Measurements from ENCODE around the gene DDRGK1.

DDRGK1 gene

DNA sequence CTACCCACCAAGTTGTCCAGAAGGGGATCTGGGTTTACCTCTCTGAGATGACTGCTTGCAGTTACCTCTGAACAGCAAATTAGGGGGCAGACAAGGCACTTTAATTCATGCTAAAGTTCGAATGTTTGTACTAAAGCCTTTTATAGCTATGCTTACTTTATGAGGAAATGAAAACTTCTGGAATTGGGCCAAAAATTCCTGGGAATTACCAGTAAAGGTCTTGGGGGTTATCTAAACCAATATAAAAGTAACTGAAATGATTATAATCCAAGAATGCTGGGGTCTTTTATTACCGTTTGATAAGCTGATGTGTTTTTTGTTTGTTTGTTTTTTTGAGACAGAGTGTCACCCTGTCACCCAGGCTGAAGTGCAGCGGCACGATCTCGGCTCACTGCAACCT, 23.2 kb downstream of the DDRGK1 start:
- intact Hi-C loops (cut with DNase I; ENCODE audit: low total_unique reads) = no loop called here
- Histone ChIP-seq H3K27me3 (no peaks in the 10 kb centered on the region), H3K9me3 (no peaks in the 10 kb centered on the region), H3K4me1 (no peaks in the 10 kb centered on the region), H3K27ac (no peak overlapping the region), H3K4me3 (no peak overlapping the region), H3K36me3 (no peaks in the 10 kb centered on the region)
- no peak for TF ChIP-seq CTCF (IDR thresholded peaks at IDR 0.05)
- no peak for DNase-seq

DNA sequence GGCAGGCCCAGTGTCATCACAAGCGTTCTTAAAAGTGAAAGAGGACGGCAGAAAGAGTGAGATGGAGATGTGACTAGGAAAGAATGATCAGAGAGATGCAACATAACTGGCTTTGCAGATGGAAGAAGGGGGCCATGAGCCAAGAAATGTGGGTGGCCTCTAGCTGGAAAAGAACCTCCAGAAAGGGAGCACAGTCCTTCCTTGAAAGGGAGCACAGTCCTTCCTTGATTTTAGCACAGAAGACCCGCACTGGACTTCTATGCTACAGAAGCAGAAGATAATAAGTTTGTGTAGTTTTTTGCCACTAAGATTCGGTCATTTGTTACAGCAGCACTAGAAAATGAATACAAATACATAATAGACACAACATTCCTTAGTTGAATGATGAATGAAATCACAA, 24.2 kb downstream of the DDRGK1 start:
- Histone ChIP-seq H3K36me3 (no peaks in the 10 kb centered on the region), H3K27me3 (no peaks in the 10 kb centered on the region), H3K4me1 (peaks cover 0 to 2% (median 0%) of the 10 kb centered on the region in 4 donors), H3K9me3 (no peaks in the 10 kb centered on the region), H3K27ac (no peak overlapping the region), H3K4me3 (no peak overlapping the region)
- TF ChIP-seq CTCF (IDR thresholded peaks at IDR 0.05) = no peak
- DNase-seq = no peak
- intact Hi-C loops (cut with DNase I; ENCODE audit: low total_unique reads) = no loop called here

DNA sequence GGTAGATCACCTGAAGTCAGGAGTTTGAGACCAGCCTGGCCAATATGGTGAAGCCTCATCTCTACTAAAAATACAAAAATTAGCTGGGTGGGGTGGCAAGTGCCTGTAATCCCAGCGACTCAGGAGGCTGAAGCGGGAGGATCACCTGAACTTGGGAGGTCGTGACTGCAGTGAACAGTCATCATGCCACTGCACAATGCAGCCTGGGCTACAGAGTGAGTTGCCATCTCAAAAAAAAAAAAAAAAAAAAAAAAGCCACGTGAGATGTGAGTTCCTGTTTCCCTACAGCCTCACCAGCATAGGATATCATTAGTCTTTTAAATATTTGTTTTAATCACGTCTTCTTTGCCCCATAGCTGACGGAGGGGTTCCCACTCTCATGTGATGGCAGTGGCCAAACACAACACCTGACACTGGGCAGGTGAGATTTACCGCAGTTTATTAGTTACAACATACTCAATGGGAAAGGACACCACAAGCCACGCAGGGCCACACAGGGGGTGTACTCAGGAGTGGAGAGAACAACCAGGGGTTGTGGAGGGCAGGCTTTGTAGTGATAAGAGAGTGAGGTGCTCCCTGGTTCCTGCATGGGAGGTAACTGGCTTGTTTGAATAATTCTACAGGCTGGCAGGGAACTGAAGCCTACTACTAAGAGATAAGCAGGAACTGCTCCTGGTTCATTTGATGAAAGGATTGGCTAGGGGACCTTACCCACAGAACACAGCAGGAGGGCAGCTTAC, 26.6 kb downstream of the DDRGK1 start:
- H3K4me1 ChIP-seq = peaks cover 0 to 11% (median 7%) of the 10 kb centered on the region in 4 donors
- TF ChIP-seq CTCF (IDR thresholded peaks at IDR 0.05) = no peak
- intact Hi-C loops (cut with DNase I; ENCODE audit: low total_unique reads) = no loop called here

DNA sequence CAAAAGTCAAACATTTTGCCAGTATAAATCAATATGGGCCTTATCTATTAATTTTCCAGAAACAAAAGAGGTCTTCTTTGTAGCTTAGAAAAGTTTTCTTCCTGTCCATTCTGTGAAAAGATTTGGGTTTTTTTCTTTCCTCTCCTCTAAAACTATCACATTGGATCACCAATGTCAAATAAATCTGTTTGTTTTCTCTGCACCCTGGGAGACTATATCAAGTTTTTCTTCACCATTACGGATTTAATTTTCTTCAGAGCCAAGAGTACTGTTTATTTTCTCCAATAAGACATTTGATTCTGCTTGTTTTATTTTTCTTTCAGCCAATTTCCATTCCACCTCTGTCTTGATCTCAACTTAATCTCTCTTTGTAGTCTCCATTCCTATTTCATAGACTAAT, 29.2 kb downstream of the DDRGK1 start:
- peak overlapping the region in 1 of 2 donors; percentile 70 for H3K4me3 ChIP-seq
- intact Hi-C loops (cut with DNase I; ENCODE audit: low total_unique reads) = no loop called here

More for the DNA sequence above, 26.6 kb downstream of the DDRGK1 start:
- no peaks in the 10 kb centered on the region for H3K27me3 ChIP-seq
- no peak for DNase-seq
- no peaks in the 10 kb centered on the region for H3K36me3 ChIP-seq
- no peaks in the 10 kb centered on the region for H3K9me3 ChIP-seq
- no peak overlapping the region for H3K4me3 ChIP-seq
- H3K27ac ChIP-seq = no peak overlapping the region

DNA sequence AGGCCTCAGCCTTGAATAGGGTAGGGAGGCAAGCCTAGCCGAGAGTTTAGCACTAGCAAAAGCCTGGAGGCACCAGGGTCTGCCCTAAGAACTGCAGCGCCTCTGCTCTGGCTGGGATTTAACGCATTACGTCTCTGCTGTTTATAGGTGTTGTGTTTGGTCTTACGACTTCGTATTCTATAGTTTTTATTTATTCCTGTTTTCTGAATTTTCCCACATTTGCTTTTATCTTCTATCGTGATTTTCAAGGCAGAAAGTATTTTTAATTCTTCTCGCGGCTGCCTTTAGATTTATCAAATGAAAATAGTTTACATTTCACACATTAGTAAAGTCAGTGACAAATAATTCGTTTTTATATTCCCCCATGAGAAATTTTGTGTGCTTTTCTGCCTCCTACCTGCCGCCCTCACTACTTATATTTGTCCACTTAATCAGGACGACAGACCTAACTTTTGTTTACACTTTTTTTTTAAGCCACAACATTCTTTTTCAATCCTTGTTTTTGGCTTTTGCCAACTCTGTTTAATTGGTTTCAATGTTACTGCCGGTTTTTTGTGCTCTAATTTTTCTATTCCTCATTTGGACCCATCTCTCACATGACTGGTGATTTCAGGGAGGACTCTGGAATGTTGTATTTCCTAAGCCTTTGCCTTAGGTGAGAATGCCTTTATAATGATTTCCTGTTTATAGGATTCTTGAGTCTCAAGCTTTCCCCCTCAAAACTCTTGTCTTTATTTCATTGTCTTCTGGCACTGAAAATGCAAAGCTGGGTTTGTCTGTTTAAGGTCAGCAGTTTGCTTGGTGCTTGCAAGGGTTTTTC, 29.8 kb downstream of the DDRGK1 start:
- no peaks in the 10 kb centered on the region for H3K36me3 ChIP-seq
- H3K4me1 ChIP-seq = peaks cover 0 to 18% (median 15%) of the 10 kb centered on the region in 4 donors
- peak overlapping the region; percentile 56 to 74 for H3K27ac ChIP-seq
- peaks cover 0 to 4% of the 10 kb centered on the region in 2 donors for H3K27me3 ChIP-seq
- no peak for TF ChIP-seq CTCF (IDR thresholded peaks at IDR 0.05)
- no peak for DNase-seq
- H3K9me3 ChIP-seq = no peaks in the 10 kb centered on the region
- intact Hi-C loops (cut with DNase I; ENCODE audit: low total_unique reads) = no loop called here
- peak overlapping the region; percentile 70 to 73 for H3K4me3 ChIP-seq

More for the DNA sequence above, 29.2 kb downstream of the DDRGK1 start:
- Histone ChIP-seq H3K27ac (no peak overlapping the region), H3K27me3 (peaks cover 0 to 4% of the 10 kb centered on the region in 2 donors), H3K4me1 (peaks cover 0 to 18% (median 15%) of the 10 kb centered on the region in 4 donors), H3K36me3 (no peaks in the 10 kb centered on the region), H3K9me3 (no peaks in the 10 kb centered on the region)
- TF ChIP-seq CTCF (IDR thresholded peaks at IDR 0.05) = no peak
- no peak for DNase-seq

Data from tibial artery (tissue), 4 donors.